CD14-positive monocyte (primary cell): ENCODE results near the gene CLCF1. TPM values are rescaled to one million over a fixed set of nuclear protein-coding genes. Genes with fewer than 3 reads are reported as not detected.

Source experiments
- DNase-seq, 3 donors: peaks; one replicate each; pipeline ENCODE4 v3.0.0-alpha.2; 2011 to 2022
- H2AFZ ChIP-seq: 2 replicates; pipeline ENCODE4 v1.6.0; 2012; ENCODE audit warnings: mild to moderate bottlenecking, low read depth, low read length, inconsistent platforms; ENCODE audit not compliant: insufficient read depth, poor library complexity, severe bottlenecking
- H3K27ac ChIP-seq, 2 donors: 1 replicate in 1 of 2; 2 replicates in 1 of 2; pipeline ENCODE4 v1.5.1; 2012 to 2013; ENCODE audit warnings: low read length in 2 of 2, control low read depth in 1 of 2, inconsistent platforms in 1 of 2, low read depth in 1 of 2, mild to moderate bottlenecking in 1 of 2
- H3K27me3 ChIP-seq, 2 donors: one replicate each; pipeline versions ENCODE4 v1.6.0 to v1.6.1; 2011 to 2013; ENCODE audit warnings: low read length in 2 of 2; ENCODE audit not compliant: control insufficient read depth in 2 of 2, insufficient read depth in 2 of 2
- H3K36me3 ChIP-seq, 2 donors: replicated peaks in 1 of 2; 1 replicate in 1 of 2; 2 replicates in 1 of 2; pipeline versions ENCODE4 v1.5.1 to v1.6.1; 2012 to 2013; ENCODE audit warnings: low read length in 2 of 2, control low read depth in 1 of 2, inconsistent platforms in 1 of 2, mild to moderate bottlenecking in 1 of 2; ENCODE audit not compliant: insufficient read depth in 2 of 2, control insufficient read depth in 1 of 2
- H3K4me1 ChIP-seq, 2 donors: 1 replicate in 1 of 2; 2 replicates in 1 of 2; pipeline versions ENCODE4 v1.5.1 to v1.6.1; 2012 to 2013; ENCODE audit warnings: low read length in 2 of 2, control low read depth in 1 of 2, inconsistent platforms in 1 of 2, mild to moderate bottlenecking in 1 of 2, moderate library complexity in 1 of 2; ENCODE audit not compliant: insufficient read depth in 2 of 2, control insufficient read depth in 1 of 2
- H3K4me2 ChIP-seq: replicated peaks from 2 replicates; pipeline ENCODE3; 2012; ENCODE audit warnings: low read length, moderate library complexity, mild to moderate bottlenecking; ENCODE audit not compliant: poor library complexity, severe bottlenecking; ENCODE audit errors: extremely low read depth
- H3K4me3 ChIP-seq, 3 experiments: fragments of 200-600 bp in 1 of 3; sonication (generic) in 1 of 3; replicated peaks in 1 of 3; 1 replicate in 2 of 3; 2 replicates in 1 of 3; pipeline ENCODE4 v1.5.1; 2011 to 2013; ENCODE audit warnings: low read length in 3 of 3, mild to moderate bottlenecking in 3 of 3, control low read depth in 2 of 3, low read depth in 2 of 3, inconsistent platforms in 1 of 3, moderate library complexity in 1 of 3
- H3K79me2 ChIP-seq: 2 replicates; pipeline ENCODE4 v1.6.0; 2012; ENCODE audit warnings: mild to moderate bottlenecking, control low read depth, inconsistent platforms, low read length, moderate library complexity; ENCODE audit not compliant: insufficient read depth
- H3K9ac ChIP-seq: 2 replicates; pipeline ENCODE4 v1.6.0; 2017; ENCODE audit warnings: low read length, mild to moderate bottlenecking; ENCODE audit not compliant: insufficient read depth, poor library complexity, severe bottlenecking
- H3K9me3 ChIP-seq, 2 donors: replicated peaks in 1 of 2; 1 replicate in 1 of 2; 2 replicates in 1 of 2; pipeline versions ENCODE4 v1.5.1 to v1.6.1; 2012 to 2013; ENCODE audit warnings: low read length in 2 of 2, control low read depth in 1 of 2; ENCODE audit not compliant: control insufficient read depth in 1 of 2, insufficient read depth in 1 of 2
- H4K20me1 ChIP-seq: 2 replicates; pipeline ENCODE4 v1.6.0; 2012; ENCODE audit warnings: mild to moderate bottlenecking, low read length, control low read depth, moderate library complexity; ENCODE audit not compliant: insufficient read depth
- H3K27ac Mint-ChIP-seq, 7 donors: one replicate each; pipeline ENCODE4 v1.8.0; 2020; ENCODE audit warnings: mild to moderate bottlenecking in 7 of 7, mixed read lengths in 7 of 7, moderate library complexity in 6 of 7, inconsistent platforms in 2 of 7
- H3K27me3 Mint-ChIP-seq, 3 donors: one replicate each; pipeline ENCODE4 v1.8.0; 2021 to 2022; ENCODE audit warnings: low read depth in 3 of 3, mild to moderate bottlenecking in 3 of 3, mixed read lengths in 3 of 3, moderate library complexity in 3 of 3, inconsistent platforms in 1 of 3
- H3K36me3 Mint-ChIP-seq, 2 donors: one replicate each; pipeline ENCODE4 v1.8.0; 2020; ENCODE audit warnings: mixed read lengths in 2 of 2, inconsistent platforms in 1 of 2, mild to moderate bottlenecking in 1 of 2
- H3K4me1 Mint-ChIP-seq: one replicate; pipeline ENCODE4 v1.8.0; 2020; ENCODE audit warnings: mild to moderate bottlenecking, mixed read lengths
- H3K4me3 Mint-ChIP-seq, 2 donors: one replicate each; pipeline ENCODE4 v1.8.0; 2020; ENCODE audit warnings: mild to moderate bottlenecking in 2 of 2, mixed read lengths in 2 of 2, moderate library complexity in 1 of 2
- H3K9me3 Mint-ChIP-seq, 7 donors: one replicate each; pipeline ENCODE4 v1.8.0; 2020 to 2022; ENCODE audit warnings: mixed read lengths in 7 of 7, mild to moderate bottlenecking in 6 of 7, moderate library complexity in 6 of 7, inconsistent platforms in 2 of 7
- WGBS: methylation state at CpG from one replicate; pipeline ENCODE4 v1.1.5; 2013; ENCODE audit warnings: missing lambda C conversion rate; ENCODE audit not compliant: insufficient coverage; 5-methylcytosine and 5-hydroxymethylcytosine counted together
- intact Hi-C, 2 donors: fragments of 100-400 bp; cut with micrococcal nuclease; formaldehyde crosslinking; loops; one replicate each; pipeline versions ENCODE4 v1.15.0 to v1.15.1; 2023
- polyA plus RNA-seq, 3 donors: library from polyadenylated mRNA; depleted of rRNA in 1 of 3; unstranded in 2 of 3; stranded (reverse) in 1 of 3; fragments of 300-500 nt in 2 of 3; fragments of >200 nt in 1 of 3; fragmentation: Illumina TruSeq in 2 of 3; gene quantifications; 1 replicate in 2 of 3; 2 replicates in 1 of 3; pipeline ENCODE4 v1.2.3, GENCODE V29; 2012 to 2021
- TF ChIP-seq, protein P1 (sequence below): fragments of 200-600 bp; IDR thresholded peaks from one replicate; pipeline ENCODE4 v1.8.0; 2022; ENCODE audit warnings: antibody characterized with exemption, mild to moderate bottlenecking

Gene CLCF1
- polyA plus RNA-seq, 3 donors, result 0.44 to 14.8 (median 0.94) TPM

DNA sequence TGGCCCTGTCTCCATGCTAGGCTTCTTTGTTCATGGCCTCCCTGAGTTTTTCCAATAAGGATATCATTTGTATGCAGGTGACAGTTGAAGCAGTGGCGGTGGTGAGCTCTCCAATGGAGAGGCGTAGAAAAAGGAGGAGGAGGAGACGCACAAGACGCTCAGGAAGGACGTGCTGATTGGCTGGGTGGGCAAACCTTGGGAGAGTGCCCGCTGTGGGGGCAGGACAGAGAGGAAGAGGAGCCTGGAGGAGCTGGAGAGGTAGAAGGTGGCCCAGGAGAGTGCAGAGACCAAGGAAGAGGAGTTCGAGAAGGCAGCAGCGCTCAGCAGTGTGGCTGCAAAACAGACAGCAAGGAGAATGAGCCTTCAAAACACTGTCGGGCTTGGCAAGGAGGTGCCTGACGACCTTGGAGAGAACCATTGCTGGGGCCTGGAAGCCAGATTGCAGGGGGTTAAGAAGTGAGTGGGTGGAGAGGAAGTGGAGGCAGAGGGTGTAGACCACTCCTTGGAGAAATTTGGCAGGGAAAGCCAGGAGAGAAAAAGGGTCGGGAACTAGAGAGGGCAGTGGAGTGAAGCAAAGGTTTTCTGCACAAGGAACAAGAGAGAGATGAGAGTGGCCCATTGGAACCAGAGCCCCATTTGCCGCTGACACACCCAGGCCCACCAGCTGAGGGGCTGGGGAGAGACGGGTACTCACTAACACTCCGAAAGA lies 7.5 kb downstream of the CLCF1 start:
- no peak for DNase-seq
- H3K27ac ChIP-seq, result no peak overlapping the region
- Mint-ChIP-seq H3K9me3 (peaks cover 0 to 2% (median 0%) of the 10 kb centered on the region in 7 donors), H3K4me1 (peaks cover 59% of the 10 kb centered on the region), H3K27ac (peak overlapping the region in 1 of 7 donors; percentile 72), H3K27me3 (peaks cover 6 to 30% (median 18%) of the 10 kb centered on the region in 3 donors), H3K4me3 (no peak overlapping the region), H3K36me3 (peaks cover 47 to 52% of the 10 kb centered on the region in 2 donors)
- TF ChIP-seq, protein P1, sequence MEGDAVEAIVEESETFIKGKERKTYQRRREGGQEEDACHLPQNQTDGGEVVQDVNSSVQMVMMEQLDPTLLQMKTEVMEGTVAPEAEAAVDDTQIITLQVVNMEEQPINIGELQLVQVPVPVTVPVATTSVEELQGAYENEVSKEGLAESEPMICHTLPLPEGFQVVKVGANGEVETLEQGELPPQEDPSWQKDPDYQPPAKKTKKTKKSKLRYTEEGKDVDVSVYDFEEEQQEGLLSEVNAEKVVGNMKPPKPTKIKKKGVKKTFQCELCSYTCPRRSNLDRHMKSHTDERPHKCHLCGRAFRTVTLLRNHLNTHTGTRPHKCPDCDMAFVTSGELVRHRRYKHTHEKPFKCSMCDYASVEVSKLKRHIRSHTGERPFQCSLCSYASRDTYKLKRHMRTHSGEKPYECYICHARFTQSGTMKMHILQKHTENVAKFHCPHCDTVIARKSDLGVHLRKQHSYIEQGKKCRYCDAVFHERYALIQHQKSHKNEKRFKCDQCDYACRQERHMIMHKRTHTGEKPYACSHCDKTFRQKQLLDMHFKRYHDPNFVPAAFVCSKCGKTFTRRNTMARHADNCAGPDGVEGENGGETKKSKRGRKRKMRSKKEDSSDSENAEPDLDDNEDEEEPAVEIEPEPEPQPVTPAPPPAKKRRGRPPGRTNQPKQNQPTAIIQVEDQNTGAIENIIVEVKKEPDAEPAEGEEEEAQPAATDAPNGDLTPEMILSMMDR, result no peak
- H3K27me3 ChIP-seq, result no peaks in the 10 kb centered on the region
- no peak overlapping the region for H3K4me3 ChIP-seq
- H4K20me1 ChIP-seq, result peaks cover 10% of the 10 kb centered on the region
- no peaks in the 10 kb centered on the region for H3K9me3 ChIP-seq
- peaks cover 24 to 41% of the 10 kb centered on the region in 2 donors for H3K4me1 ChIP-seq
- H3K9ac ChIP-seq, result no peak overlapping the region
- H3K36me3 ChIP-seq, result peaks cover 3 to 17% of the 10 kb centered on the region in 2 donors
- intact Hi-C loops, result no loop called here
- WGBS, result 78% methylated on average over 13 of the region's 14 CpGs
- H3K4me2 ChIP-seq, result no peak overlapping the region
- no peak overlapping the region for H2AFZ ChIP-seq
- peaks cover 26% of the 10 kb centered on the region for H3K79me2 ChIP-seq

- no peak overlapping the region for H2AFZ ChIP-seq
Measured at GRCh38 chr11:67364783-67365722, 8.3 kb downstream of the CLCF1 start.

More at GRCh38 chr11:67364783-67365722, 8.3 kb downstream of the CLCF1 start:
- Mint-ChIP-seq H3K27ac (no peak overlapping the region), H3K9me3 (peaks cover 0 to 2% (median 0%) of the 10 kb centered on the region in 7 donors), H3K36me3 (peaks cover 45 to 52% of the 10 kb centered on the region in 2 donors), H3K27me3 (peaks cover 10 to 29% (median 18%) of the 10 kb centered on the region in 3 donors), H3K4me1 (peaks cover 51% of the 10 kb centered on the region), H3K4me3 (no peak overlapping the region)
- H3K4me3 ChIP-seq, result no peak overlapping the region
- intact Hi-C loops, result no loop called here
- TF ChIP-seq, protein P1, result no peak
- H3K9ac ChIP-seq, result no peak overlapping the region
- H4K20me1 ChIP-seq, result peaks cover 4% of the 10 kb centered on the region
- DNase-seq, result no peak
- peaks cover 19% of the 10 kb centered on the region for H3K79me2 ChIP-seq
- H3K27me3 ChIP-seq, result no peaks in the 10 kb centered on the region
- no peak overlapping the region for H3K27ac ChIP-seq
- peaks cover 17 to 33% of the 10 kb centered on the region in 2 donors for H3K4me1 ChIP-seq
- 77% methylated on average over 21 of the region's 24 CpGs for WGBS
- H3K36me3 ChIP-seq, result peaks cover 3 to 17% of the 10 kb centered on the region in 2 donors
- H3K4me2 ChIP-seq, result no peak overlapping the region
- no peaks in the 10 kb centered on the region for H3K9me3 ChIP-seq
